Measurements from ENCODE around the gene KLRK1. TPM values are rescaled to one million over a fixed set of nuclear protein-coding genes. Genes with fewer than 3 reads are reported as not detected.

KLRK1 gene
- total and polyA plus RNA-seq, 2 donors (not counting 1 experiment from before 2014, with no cell fraction given): 0.84 to 2.1 TPM

GRCh38 chr12:10386857-10387256 is 3.0 kb downstream of the KLRK1 start:
- no peaks in the 10 kb centered on the region for H3K36me3 ChIP-seq (replicated peaks in 1 of 2; ENCODE audit: control extremely low read depth in 1 of 2, control insufficient read depth in 1 of 2, extremely low read depth in 1 of 2, insufficient read depth in 2 of 2, low read length in 1 of 2)
- peaks cover 60% of the 10 kb centered on the region for H3K79me2 ChIP-seq (ENCODE audit: control insufficient read depth, insufficient read depth, low read length)
- TF ChIP-seq EZH2 (IDR thresholded peaks at IDR 0.05; ENCODE audit: borderline replicate concordance, insufficient read depth, low read depth, low read length, poor library complexity, severe bottlenecking) (no peak), CTCF (IDR thresholded peaks at IDR 0.05) (no peak)
- no peak overlapping the region for H3K27ac ChIP-seq (ENCODE audit: low read length in 2 of 2)
- H3K9me3 ChIP-seq (ENCODE audit: control extremely low read depth in 1 of 3, control insufficient read depth in 2 of 3, insufficient read depth in 1 of 3, low read length in 2 of 3): no peaks in the 10 kb centered on the region
- intact Hi-C loops (cut with micrococcal nuclease): no loop called here
- no peaks in the 10 kb centered on the region for H4K20me1 ChIP-seq (ENCODE audit: control insufficient read depth, insufficient read depth, low read length, poor library complexity, severe bottlenecking)
- H3K27me3 ChIP-seq (replicated peaks in 1 of 4; ENCODE audit: control extremely low read depth in 1 of 4, control insufficient read depth in 3 of 4, insufficient read depth in 4 of 4, low read length in 3 of 4): no peaks in the 10 kb centered on the region
- DNase-seq (no peak), ATAC-seq (ENCODE audit: low read depth) (no peak)
- H2AFZ ChIP-seq (ENCODE audit: insufficient read depth, low read depth, low read length, poor library complexity, severe bottlenecking): no peak overlapping the region
- no peaks in the 10 kb centered on the region for H3K9me3 Mint-ChIP-seq (ENCODE audit: insufficient read depth)
- no peak overlapping the region for H3K27ac Mint-ChIP-seq
- peaks cover 0 to 13% of the 10 kb centered on the region in 2 donors for H3K4me1 ChIP-seq (ENCODE audit: control insufficient read depth in 2 of 2, insufficient read depth in 2 of 2, low read length in 2 of 2)
- H3K4me1 Mint-ChIP-seq: peaks cover 8% of the 10 kb centered on the region
- POLR2A ChIA-PET: no interaction called here
- no peak overlapping the region for H3K4me2 ChIP-seq (replicated peaks; ENCODE audit: low read depth, low read length, poor library complexity, severe bottlenecking)
- H3K27me3 Mint-ChIP-seq: peaks cover 13% of the 10 kb centered on the region
- no peak overlapping the region for H3K4me3 ChIP-seq (ENCODE audit: control extremely low read depth in 1 of 5, extremely low read depth in 1 of 5, insufficient read depth in 1 of 5, low read depth in 2 of 5, low read length in 4 of 5)
- no peak overlapping the region for H3K9ac ChIP-seq (ENCODE audit: low read length)
- H3K4me3 Mint-ChIP-seq: no peak overlapping the region
- CTCF ChIA-PET: no interaction called here
- no CpG with 5 or more reads among the region's 1 CpG for WGBS (ENCODE audit: insufficient coverage)

- Histone ChIP-seq H3K9me3 (ENCODE audit: control extremely low read depth in 1 of 3, control insufficient read depth in 2 of 3, insufficient read depth in 1 of 3, low read length in 2 of 3) (no peaks in the 10 kb centered on the region), H3K9ac (ENCODE audit: low read length) (no peak overlapping the region), H3K27ac (ENCODE audit: low read length in 2 of 2) (no peak overlapping the region), H2AFZ (ENCODE audit: insufficient read depth, low read depth, low read length, poor library complexity, severe bottlenecking) (no peak overlapping the region), H3K36me3 (replicated peaks in 1 of 2; ENCODE audit: control extremely low read depth in 1 of 2, control insufficient read depth in 1 of 2, extremely low read depth in 1 of 2, insufficient read depth in 2 of 2, low read length in 1 of 2) (no peaks in the 10 kb centered on the region), H3K79me2 (ENCODE audit: control insufficient read depth, insufficient read depth, low read length) (peaks cover 70% of the 10 kb centered on the region), H3K4me3 (ENCODE audit: control extremely low read depth in 1 of 5, extremely low read depth in 1 of 5, insufficient read depth in 1 of 5, low read depth in 2 of 5, low read length in 4 of 5) (no peak overlapping the region), H3K27me3 (replicated peaks in 1 of 4; ENCODE audit: control extremely low read depth in 1 of 4, control insufficient read depth in 3 of 4, insufficient read depth in 4 of 4, low read length in 3 of 4) (no peaks in the 10 kb centered on the region), H3K4me1 (ENCODE audit: control insufficient read depth in 2 of 2, insufficient read depth in 2 of 2, low read length in 2 of 2) (peaks cover 0 to 8% of the 10 kb centered on the region in 2 donors), H4K20me1 (ENCODE audit: control insufficient read depth, insufficient read depth, low read length, poor library complexity, severe bottlenecking) (no peaks in the 10 kb centered on the region), H3K4me2 (replicated peaks; ENCODE audit: low read depth, low read length, poor library complexity, severe bottlenecking) (no peak overlapping the region)
- ATAC-seq (ENCODE audit: low read depth): no peak
- DNase-seq: no peak
- H3K27me3 Mint-ChIP-seq: peaks cover 14% of the 10 kb centered on the region
- POLR2A ChIA-PET: no interaction called here
- H3K4me3 Mint-ChIP-seq: no peak overlapping the region
- no peak overlapping the region for H3K27ac Mint-ChIP-seq
- H3K9me3 Mint-ChIP-seq (ENCODE audit: insufficient read depth): no peaks in the 10 kb centered on the region
- WGBS (ENCODE audit: insufficient coverage): no CpG with 5 or more reads among the region's 2 CpGs
- peaks cover 3% of the 10 kb centered on the region for H3K4me1 Mint-ChIP-seq
- TF ChIP-seq EZH2 (IDR thresholded peaks at IDR 0.05; ENCODE audit: borderline replicate concordance, insufficient read depth, low read depth, low read length, poor library complexity, severe bottlenecking): no peak
- CTCF ChIA-PET: no interaction called here
- intact Hi-C loops (cut with micrococcal nuclease): no loop called here
Observed at GRCh38 chr12:10385166-10385613, 4.7 kb downstream of the KLRK1 start.
